ENCODE data around the gene PSMC2. TPM values are rescaled to one million over a fixed set of nuclear protein-coding genes. Genes with fewer than 3 reads are reported as not detected.

PSMC2 gene
- total RNA-seq, 3 donors from 2014 or later (not counting 1 experiment from before 2014, with no cell fraction given) = 82.1 to 93.9 (median 88.1) TPM

GRCh38 chr7:103316380-103316941 is 31.0 kb upstream of the PSMC2 start:
- H3K27ac Mint-ChIP-seq = peak overlapping the region; percentile 2 to 41

DNA sequence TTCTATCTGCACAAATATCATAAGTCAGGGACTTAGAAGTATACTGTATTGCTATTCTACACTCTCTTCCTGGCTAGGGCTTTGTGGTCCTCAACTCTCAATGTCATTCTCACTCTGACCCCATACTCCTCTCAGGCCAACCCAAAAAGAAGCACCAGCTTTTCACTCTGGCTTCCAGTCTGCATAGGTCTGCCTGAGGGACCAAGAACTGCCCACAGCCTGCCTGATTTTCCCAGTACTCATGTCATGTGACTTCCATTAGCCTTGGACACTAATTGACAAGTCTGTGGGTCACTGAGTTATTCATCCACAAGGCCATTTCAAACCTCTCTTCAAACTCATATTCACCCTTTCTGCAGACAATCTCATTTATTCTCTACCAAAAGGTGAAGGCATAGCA is 30.4 kb upstream of the PSMC2 start:
- H3K27ac Mint-ChIP-seq = peak overlapping the region; percentile 2 to 41
- TF ChIP-seq, protein P1, sequence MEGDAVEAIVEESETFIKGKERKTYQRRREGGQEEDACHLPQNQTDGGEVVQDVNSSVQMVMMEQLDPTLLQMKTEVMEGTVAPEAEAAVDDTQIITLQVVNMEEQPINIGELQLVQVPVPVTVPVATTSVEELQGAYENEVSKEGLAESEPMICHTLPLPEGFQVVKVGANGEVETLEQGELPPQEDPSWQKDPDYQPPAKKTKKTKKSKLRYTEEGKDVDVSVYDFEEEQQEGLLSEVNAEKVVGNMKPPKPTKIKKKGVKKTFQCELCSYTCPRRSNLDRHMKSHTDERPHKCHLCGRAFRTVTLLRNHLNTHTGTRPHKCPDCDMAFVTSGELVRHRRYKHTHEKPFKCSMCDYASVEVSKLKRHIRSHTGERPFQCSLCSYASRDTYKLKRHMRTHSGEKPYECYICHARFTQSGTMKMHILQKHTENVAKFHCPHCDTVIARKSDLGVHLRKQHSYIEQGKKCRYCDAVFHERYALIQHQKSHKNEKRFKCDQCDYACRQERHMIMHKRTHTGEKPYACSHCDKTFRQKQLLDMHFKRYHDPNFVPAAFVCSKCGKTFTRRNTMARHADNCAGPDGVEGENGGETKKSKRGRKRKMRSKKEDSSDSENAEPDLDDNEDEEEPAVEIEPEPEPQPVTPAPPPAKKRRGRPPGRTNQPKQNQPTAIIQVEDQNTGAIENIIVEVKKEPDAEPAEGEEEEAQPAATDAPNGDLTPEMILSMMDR (IDR thresholded peaks at IDR 0.05) = no peak
- intact Hi-C loops (cut with micrococcal nuclease) = no loop called here
- peaks cover 25% of the 10 kb centered on the region for H3K36me3 Mint-ChIP-seq
- H3K36me3 ChIP-seq (ENCODE audit: control insufficient read depth, insufficient read depth, low read length) = peaks cover 89% of the 10 kb centered on the region
- no peaks in the 10 kb centered on the region for H3K4me1 ChIP-seq (ENCODE audit: control insufficient read depth, insufficient read depth, low read length)
- ATAC-seq = no peak
- peaks cover 5 to 9% of the 10 kb centered on the region in 2 donors for H3K4me1 Mint-ChIP-seq
- H3K27me3 Mint-ChIP-seq (ENCODE audit: low read depth in 2 of 2) = no peaks in the 10 kb centered on the region
- no peak for DNase-seq
- no peaks in the 10 kb centered on the region for H3K27me3 ChIP-seq (ENCODE audit: control insufficient read depth, insufficient read depth, low read length)
- no peak overlapping the region for H3K4me3 ChIP-seq (ENCODE audit: low read length)
- H3K27ac ChIP-seq (ENCODE audit: low read length) = no peak overlapping the region
- H3K9me3 ChIP-seq (ENCODE audit: control insufficient read depth, insufficient read depth, low read length) = no peaks in the 10 kb centered on the region
- no peak overlapping the region for H3K4me3 Mint-ChIP-seq
- no peaks in the 10 kb centered on the region for H3K9me3 Mint-ChIP-seq

More at GRCh38 chr7:103316380-103316941, 31.0 kb upstream of the PSMC2 start:
- Mint-ChIP-seq H3K27me3 (ENCODE audit: low read depth in 2 of 2) (no peaks in the 10 kb centered on the region), H3K9me3 (no peaks in the 10 kb centered on the region), H3K36me3 (peaks cover 25% of the 10 kb centered on the region), H3K4me1 (peaks cover 5 to 9% of the 10 kb centered on the region in 2 donors), H3K4me3 (no peak overlapping the region)
- H3K27ac ChIP-seq (ENCODE audit: low read length) = no peak overlapping the region
- ATAC-seq (no peak), DNase-seq (no peak)
- no peaks in the 10 kb centered on the region for H3K4me1 ChIP-seq (ENCODE audit: control insufficient read depth, insufficient read depth, low read length)
- H3K36me3 ChIP-seq (ENCODE audit: control insufficient read depth, insufficient read depth, low read length) = peaks cover 89% of the 10 kb centered on the region
- no peaks in the 10 kb centered on the region for H3K9me3 ChIP-seq (ENCODE audit: control insufficient read depth, insufficient read depth, low read length)
- TF ChIP-seq, protein P1 (IDR thresholded peaks at IDR 0.05) = no peak
- no peak overlapping the region for H3K4me3 ChIP-seq (ENCODE audit: low read length)
- intact Hi-C loops (cut with micrococcal nuclease) = no loop called here
- H3K27me3 ChIP-seq (ENCODE audit: control insufficient read depth, insufficient read depth, low read length) = no peaks in the 10 kb centered on the region
- WGBS (ENCODE audit: insufficient coverage) = 96% methylated on average over 2 of the region's 2 CpGs

DNA sequence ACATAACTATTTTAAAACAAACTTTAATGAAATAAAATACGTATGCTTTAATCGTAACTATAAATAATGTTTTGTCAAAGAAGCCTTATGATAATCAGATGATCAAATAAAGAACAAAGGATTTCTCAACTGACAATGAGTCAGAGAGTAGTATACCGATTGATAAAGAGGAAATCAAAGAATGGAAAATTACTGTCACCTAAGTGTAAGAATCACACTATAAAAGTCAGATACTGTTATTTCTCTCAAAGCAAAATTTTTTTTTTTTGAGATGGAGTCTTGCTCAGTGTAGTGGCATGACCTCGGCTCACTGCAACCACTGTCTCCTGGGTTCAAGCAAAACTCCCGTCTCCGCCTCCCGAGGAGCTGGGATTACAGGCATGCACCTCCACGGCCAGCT is 21.7 kb upstream of the PSMC2 start:
- intact Hi-C loops (cut with micrococcal nuclease) = no loop called here
- Histone ChIP-seq H3K36me3 (ENCODE audit: control insufficient read depth, insufficient read depth, low read length) (peaks cover 63% of the 10 kb centered on the region), H3K4me1 (ENCODE audit: control insufficient read depth, insufficient read depth, low read length) (no peaks in the 10 kb centered on the region), H3K27ac (ENCODE audit: low read length) (no peak overlapping the region), H3K27me3 (ENCODE audit: control insufficient read depth, insufficient read depth, low read length) (no peaks in the 10 kb centered on the region), H3K9me3 (ENCODE audit: control insufficient read depth, insufficient read depth, low read length) (no peaks in the 10 kb centered on the region), H3K4me3 (ENCODE audit: low read length) (no peak overlapping the region)
- no peak for ATAC-seq
- no peaks in the 10 kb centered on the region for H3K4me1 Mint-ChIP-seq
- no peaks in the 10 kb centered on the region for H3K27me3 Mint-ChIP-seq (ENCODE audit: low read depth in 2 of 2)
- DNase-seq = no peak
- H3K27ac Mint-ChIP-seq = no peak overlapping the region
- TF ChIP-seq, protein P1 (IDR thresholded peaks at IDR 0.05) = no peak
- WGBS (ENCODE audit: insufficient coverage) = 98% methylated on average over 5 of the region's 8 CpGs
- no peak overlapping the region for H3K4me3 Mint-ChIP-seq
- peaks cover 8% of the 10 kb centered on the region for H3K36me3 Mint-ChIP-seq
- no peaks in the 10 kb centered on the region for H3K9me3 Mint-ChIP-seq

- Histone ChIP-seq H3K27me3 (ENCODE audit: control insufficient read depth, insufficient read depth, low read length) (no peaks in the 10 kb centered on the region), H3K9me3 (ENCODE audit: control insufficient read depth, insufficient read depth, low read length) (no peaks in the 10 kb centered on the region), H3K36me3 (ENCODE audit: control insufficient read depth, insufficient read depth, low read length) (peaks cover 53% of the 10 kb centered on the region), H3K27ac (ENCODE audit: low read length) (no peak overlapping the region), H3K4me1 (ENCODE audit: control insufficient read depth, insufficient read depth, low read length) (no peaks in the 10 kb centered on the region), H3K4me3 (ENCODE audit: low read length) (no peak overlapping the region)
- DNase-seq (no peak), ATAC-seq (no peak)
- Mint-ChIP-seq H3K4me1 (peaks cover 32 to 33% of the 10 kb centered on the region in 2 donors), H3K9me3 (no peaks in the 10 kb centered on the region), H3K27me3 (ENCODE audit: low read depth in 2 of 2) (no peaks in the 10 kb centered on the region), H3K27ac (no peak overlapping the region), H3K4me3 (no peak overlapping the region), H3K36me3 (peaks cover 7% of the 10 kb centered on the region)
- WGBS (ENCODE audit: insufficient coverage) = no CpG with 5 or more reads among the region's 2 CpGs
- intact Hi-C loops (cut with micrococcal nuclease) = no loop called here
- TF ChIP-seq, protein P1 (IDR thresholded peaks at IDR 0.05) = no peak
Measured at GRCh38 chr7:103336761-103337160, 10.7 kb upstream of the PSMC2 start.

All from natural killer cell (primary cell).